ENCODE data around the gene MZF1. TPM values are rescaled to one million over a fixed set of nuclear protein-coding genes. Genes with fewer than 3 reads are reported as not detected.

The MZF1 gene
- total and polyA plus RNA-seq, 8 donors, result 9.8 to 70.2 (median 12.6) TPM

- TF ChIP-seq CTCF (IDR thresholded peaks at IDR 0.05), result no peak
- no peak overlapping the region for H3K27ac ChIP-seq
- WGBS, 2 donors, result 83 to 89% methylated on average over 2 of the region's 2 CpGs
- no peak overlapping the region for H3K4me3 ChIP-seq
- H3K9me3 ChIP-seq, result no peaks in the 10 kb centered on the region
- FAIRE-seq (no peak), DNase-seq (no peak), ATAC-seq (no peak)
- no peaks in the 10 kb centered on the region for H3K27me3 ChIP-seq
- intact Hi-C loops (cut with DNase I), result no loop called here
- H3K36me3 ChIP-seq, result peaks cover 11 to 55% (median 27%) of the 10 kb centered on the region in 3 donors
- peaks cover 11 to 24% (median 13%) of the 10 kb centered on the region in 3 donors for H3K4me1 ChIP-seq
These were observed 20.5 kb downstream of the MZF1 start for GRCh38 chr19:58552655-58553054.

GRCh38 chr19:58551577-58552471, 21.3 kb downstream of the MZF1 start:
- Histone ChIP-seq H3K36me3 (peaks cover 11 to 61% (median 29%) of the 10 kb centered on the region in 3 donors), H3K27me3 (no peaks in the 10 kb centered on the region), H3K9me3 (no peaks in the 10 kb centered on the region), H3K4me3 (no peak overlapping the region), H3K4me1 (peaks cover 5 to 19% (median 8%) of the 10 kb centered on the region in 3 donors), H3K27ac (no peak overlapping the region)
- WGBS, 2 donors, result 91 to 92% methylated on average over 18 of the region's 18 CpGs
- no peak for TF ChIP-seq CTCF (IDR thresholded peaks at IDR 0.05)
- peak in 1 of 6 donors; percentile 22 for DNase-seq
- FAIRE-seq, result no peak
- ATAC-seq, result no peak
- intact Hi-C loops (cut with DNase I), result no loop called here

DNA sequence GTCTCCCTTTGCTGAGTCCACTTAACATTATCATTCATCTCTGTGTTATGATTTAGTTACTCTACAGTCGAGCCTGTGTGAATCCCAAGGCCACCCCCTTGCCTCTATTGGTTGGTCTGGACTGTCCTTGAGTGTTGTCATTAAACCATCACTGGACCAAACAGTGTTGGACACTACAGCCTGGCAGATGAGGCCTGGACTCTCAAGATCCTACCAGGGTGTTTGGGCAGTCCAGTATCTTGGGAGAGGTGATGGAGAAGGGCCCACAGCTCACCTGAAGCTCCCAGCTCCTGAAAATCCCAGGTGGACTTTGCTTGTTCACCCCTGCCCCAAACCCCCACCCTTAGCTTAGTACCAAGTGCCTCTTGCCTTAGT, 22.0 kb downstream of the MZF1 start:
- H3K36me3 ChIP-seq, result peaks cover 11 to 54% (median 29%) of the 10 kb centered on the region in 3 donors
- FAIRE-seq (no peak), DNase-seq (no peak), ATAC-seq (no peak)
- no peak overlapping the region for H3K27ac ChIP-seq
- H3K27me3 ChIP-seq, result no peaks in the 10 kb centered on the region
- TF ChIP-seq CTCF (IDR thresholded peaks at IDR 0.05), result no peak
- WGBS, 2 donors, result 25 to 26% methylated on average over 1 of the region's 1 CpG
- peaks cover 0 to 22% (median 13%) of the 10 kb centered on the region in 3 donors for H3K4me1 ChIP-seq
- H3K9me3 ChIP-seq, result no peaks in the 10 kb centered on the region
- intact Hi-C loops (cut with DNase I), result no loop called here
- no peak overlapping the region for H3K4me3 ChIP-seq

GRCh38 chr19:58550362-58551122, 22.6 kb downstream of the MZF1 start:
- WGBS, 2 donors, result 91 to 95% methylated on average over 11 to 13 of the region's 13 CpGs

More at GRCh38 chr19:58550362-58551122, 22.6 kb downstream of the MZF1 start:
- no peak overlapping the region for H3K27ac ChIP-seq
- intact Hi-C loops (cut with DNase I), result no loop called here
- FAIRE-seq (no peak), ATAC-seq (no peak), DNase-seq (no peak)
- no peak for TF ChIP-seq CTCF (IDR thresholded peaks at IDR 0.05)
- no peaks in the 10 kb centered on the region for H3K27me3 ChIP-seq
- no peak overlapping the region for H3K4me3 ChIP-seq
- peaks cover 11 to 52% (median 29%) of the 10 kb centered on the region in 3 donors for H3K36me3 ChIP-seq
- H3K4me1 ChIP-seq, result peaks cover 0 to 25% (median 14%) of the 10 kb centered on the region in 3 donors
- H3K9me3 ChIP-seq, result no peaks in the 10 kb centered on the region
